GM04503 (cell line): Measurements from ENCODE around the gene AMIGO2.
"Not testable (repeated sequence)": the region's sequence is repeated elsewhere in the genome, so short reads cannot be mapped to it uniquely, and the experiment has no call there.

Experiments
- DNase-seq: peaks from one replicate; pipeline ENCODE4 v3.0.0-alpha.2; 2012; ENCODE audit warnings: low read depth

AMIGO2 gene

GRCh38 chr12:47073951-47074350 lies 5.8 kb downstream of the AMIGO2 start:
- DNase-seq = no peak

- DNase-seq = no peak
Observed at GRCh38 chr12:47071241-47071852, 8.4 kb downstream of the AMIGO2 start.

- no peak for DNase-seq
Observed at GRCh38 chr12:47070310-47070709, 9.4 kb downstream of the AMIGO2 start.

GRCh38 chr12:47068539-47068938 lies 11.2 kb downstream of the AMIGO2 start:
- DNase-seq = no peak

- no peak for DNase-seq
Observed at GRCh38 chr12:47067771-47068431, 11.9 kb downstream of the AMIGO2 start.

GRCh38 chr12:47067176-47067575 lies 12.6 kb downstream of the AMIGO2 start:
- no peak for DNase-seq

GRCh38 chr12:47066278-47067025 lies 13.3 kb downstream of the AMIGO2 start:
- DNase-seq = no peak

GRCh38 chr12:47065546-47065945 lies 14.2 kb downstream of the AMIGO2 start:
- DNase-seq = no peak

GRCh38 chr12:47058640-47059039 lies 21.1 kb downstream of the AMIGO2 start:
- not testable (repeated sequence) for DNase-seq

- DNase-seq = not testable (repeated sequence)
Observed at GRCh38 chr12:47056944-47057343, 22.8 kb downstream of the AMIGO2 start.

- DNase-seq = not testable (repeated sequence)
Observed at GRCh38 chr12:47055856-47056255, 23.9 kb downstream of the AMIGO2 start.

GRCh38 chr12:47054659-47055058 lies 25.1 kb downstream of the AMIGO2 start:
- DNase-seq = no peak

- no peak for DNase-seq
Observed at GRCh38 chr12:47053961-47054360, 25.8 kb downstream of the AMIGO2 start.

- DNase-seq = no peak
Observed at GRCh38 chr12:47052274-47052673, 27.5 kb downstream of the AMIGO2 start.

- DNase-seq = not testable (repeated sequence)
Observed at GRCh38 chr12:47051291-47051690, 28.5 kb downstream of the AMIGO2 start.

- no peak for DNase-seq
Observed at GRCh38 chr12:47048541-47048940, 31.2 kb downstream of the AMIGO2 start.

GRCh38 chr12:47041327-47041726 lies 38.4 kb downstream of the AMIGO2 start:
- DNase-seq = no peak

GRCh38 chr12:47039756-47040155 lies 40.0 kb downstream of the AMIGO2 start:
- no peak for DNase-seq

- DNase-seq = no peak
Observed at GRCh38 chr12:47039079-47039478, 40.7 kb downstream of the AMIGO2 start.

GRCh38 chr12:47038270-47038748 lies 41.5 kb downstream of the AMIGO2 start:
- no peak for DNase-seq

GRCh38 chr12:47035484-47035883 lies 44.3 kb downstream of the AMIGO2 start:
- DNase-seq = no peak

- no peak for DNase-seq
Observed at GRCh38 chr12:47034661-47035060, 45.1 kb downstream of the AMIGO2 start.
